Measurements from ENCODE around the gene GDPD5.

DNA sequence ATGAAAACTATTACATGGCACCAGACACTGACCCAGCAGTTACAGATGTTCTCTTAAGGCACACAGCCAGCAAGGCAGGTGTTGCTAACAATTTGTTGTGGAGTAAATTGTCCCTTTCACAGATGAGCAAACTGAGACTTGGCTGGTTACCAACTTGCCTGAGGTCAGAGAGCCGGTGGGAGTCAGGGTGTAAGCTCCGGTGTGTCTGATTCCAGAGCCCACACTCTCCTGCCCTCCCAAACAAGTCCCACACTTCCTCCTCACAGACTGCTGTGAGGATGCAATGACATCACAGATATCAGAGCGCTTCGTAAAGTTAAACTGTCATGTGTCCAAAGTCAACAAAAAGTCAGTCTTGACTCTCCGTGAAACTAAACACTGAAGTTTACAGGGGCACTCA, 12.5 kb downstream of the GDPD5 start:
- no peak for TF ChIP-seq STAG1 (CRISPR knock-in tag; IDR thresholded peaks at IDR 0.05; ENCODE audit: borderline replicate concordance)
- no peak for TF ChIP-seq ZNF408 (CRISPR knock-in tag; IDR thresholded peaks at IDR 0.05; ENCODE audit: low read depth)
- TF ChIP-seq SAFB2 (IDR thresholded peaks at IDR 0.05; ENCODE audit: borderline replicate concordance, low read depth, low read length, severe bottlenecking) = no peak
- TF ChIP-seq ZNF507 (tag; conservative IDR thresholded peaks at IDR 0.05) = no peak
- TF ChIP-seq ZNF76 (CRISPR knock-in tag; IDR thresholded peaks at IDR 0.05; ENCODE audit: borderline replicate concordance) = no peak
- TF ChIP-seq HDAC2 (IDR thresholded peaks at IDR 0.05) = peak; percentile 82; the same call in 1 of the 2 replicates
- no peak for TF ChIP-seq ZNF3 (CRISPR knock-in tag; IDR thresholded peaks at IDR 0.05)
